ENCODE measurements around the gene FAM114A2.
"Not testable (repeated sequence)": the region's sequence is repeated elsewhere in the genome, so short reads cannot be mapped to it uniquely, and the experiment has no call there.

DNA sequence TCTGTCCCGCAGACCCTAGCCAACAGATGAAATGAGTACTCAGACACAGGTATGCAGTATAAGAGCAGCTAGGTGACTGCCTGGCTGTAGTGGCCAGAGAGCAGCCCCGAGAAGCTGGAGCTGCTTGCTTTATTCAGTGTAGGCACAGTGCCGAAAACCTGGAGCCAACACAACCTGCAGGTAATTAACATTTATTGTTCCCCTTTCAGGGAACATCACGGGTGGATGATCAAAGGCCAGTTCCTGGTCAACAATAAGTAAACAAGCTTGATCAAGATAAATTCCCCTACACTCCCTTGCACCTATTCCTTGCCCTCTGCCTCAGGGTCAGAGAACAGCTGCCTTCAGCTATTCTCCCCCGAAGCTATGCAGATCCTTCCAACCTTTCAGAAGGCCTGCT is 31.1 kb upstream of the FAM114A2 start:
- not testable (repeated sequence) for TF ChIP-seq ZNF19 (tag by site-specific recombination; IDR thresholded peaks at IDR 0.05; ENCODE audit: low read depth); ZNF23 (tag by site-specific recombination; IDR thresholded peaks at IDR 0.05; ENCODE audit: borderline replicate concordance); ZNF341 (tag by site-specific recombination; IDR thresholded peaks at IDR 0.05; ENCODE audit: low read depth)
- TF ChIP-seq, protein P1, sequence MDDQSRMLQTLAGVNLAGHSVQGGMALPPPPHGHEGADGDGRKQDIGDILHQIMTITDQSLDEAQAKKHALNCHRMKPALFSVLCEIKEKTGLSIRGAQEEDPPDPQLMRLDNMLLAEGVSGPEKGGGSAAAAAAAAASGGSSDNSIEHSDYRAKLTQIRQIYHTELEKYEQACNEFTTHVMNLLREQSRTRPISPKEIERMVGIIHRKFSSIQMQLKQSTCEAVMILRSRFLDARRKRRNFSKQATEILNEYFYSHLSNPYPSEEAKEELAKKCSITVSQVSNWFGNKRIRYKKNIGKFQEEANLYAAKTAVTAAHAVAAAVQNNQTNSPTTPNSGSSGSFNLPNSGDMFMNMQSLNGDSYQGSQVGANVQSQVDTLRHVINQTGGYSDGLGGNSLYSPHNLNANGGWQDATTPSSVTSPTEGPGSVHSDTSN (CRISPR knock-in tag; IDR thresholded peaks at IDR 0.05): not testable (repeated sequence)
- TF ChIP-seq, protein P2, sequence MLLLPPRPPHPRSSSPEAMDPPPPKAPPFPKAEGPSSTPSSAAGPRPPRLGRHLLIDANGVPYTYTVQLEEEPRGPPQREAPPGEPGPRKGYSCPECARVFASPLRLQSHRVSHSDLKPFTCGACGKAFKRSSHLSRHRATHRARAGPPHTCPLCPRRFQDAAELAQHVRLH (tag by site-specific recombination; IDR thresholded peaks at IDR 0.05): not testable (repeated sequence)
